Measurements from ENCODE around the gene DHRS1.

DNA sequence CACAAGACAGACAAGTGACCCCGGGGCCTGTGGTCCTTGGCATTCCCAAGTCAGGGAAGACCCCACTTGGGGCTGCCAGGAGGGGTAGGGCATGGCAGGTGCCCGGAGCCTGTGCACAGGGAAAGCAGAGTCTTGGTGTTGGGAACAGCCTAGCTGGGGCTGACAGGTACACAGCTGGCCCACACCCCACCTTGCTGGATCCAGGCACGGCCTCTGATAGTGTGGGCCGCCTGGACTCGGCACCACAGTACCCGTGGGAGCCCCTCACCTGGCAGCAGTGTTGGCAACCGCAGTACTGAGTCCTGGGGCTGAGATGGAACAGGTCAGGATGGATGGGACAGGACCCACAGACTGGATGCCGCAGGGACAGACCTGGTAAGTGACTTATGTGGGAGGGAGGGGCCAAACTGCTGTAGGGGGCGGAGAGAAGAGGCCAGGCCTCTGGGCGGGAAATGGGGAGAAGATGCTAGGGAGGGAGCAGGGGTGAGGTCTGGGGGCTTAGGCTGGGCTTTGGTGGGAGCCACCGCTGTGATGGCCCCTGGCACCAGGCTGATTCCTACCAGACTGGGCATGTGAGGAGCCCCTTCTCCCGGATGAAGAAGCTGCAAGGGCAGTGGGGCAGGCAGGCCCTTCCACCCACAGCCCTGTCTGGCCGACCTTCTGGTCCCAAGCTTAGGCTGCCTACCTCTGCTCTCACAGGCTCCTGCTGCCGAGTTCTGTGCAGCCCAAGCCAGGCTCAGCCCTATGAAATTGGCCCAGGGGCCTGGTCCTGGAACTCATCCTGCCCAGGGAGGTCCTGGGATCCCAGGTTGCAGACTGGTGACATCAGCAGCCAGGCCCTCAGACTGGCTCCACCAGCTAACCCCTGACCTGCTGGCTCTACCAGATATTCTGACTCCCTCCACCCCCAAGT is 36.5 kb downstream of the DHRS1 start, which contains the start of gene TGM1:
- TF ChIP-seq L3MBTL2 (IDR thresholded peaks at IDR 0.05): no peak
- no peak for TF ChIP-seq SIN3A (IDR thresholded peaks at IDR 0.05; ENCODE audit: borderline replicate concordance in 2 of 2, control insufficient read depth in 1 of 2, low read depth in 2 of 2, low read length in 2 of 2)
- TF ChIP-seq JUN (IDR thresholded peaks at IDR 0.05; ENCODE audit: borderline replicate concordance, low read depth, low read length): no peak
- no peak for TF ChIP-seq JUN (CRISPR knock-in tag; IDR thresholded peaks at IDR 0.05; ENCODE audit: borderline replicate concordance)

Data from K562 (cell line).